Ectodermal cell (in vitro differentiated cells): ENCODE measurements around the gene CNTRL. TPM values are rescaled to one million over a fixed set of nuclear protein-coding genes. Genes with fewer than 3 reads are reported as not detected.
"Not testable (repeated sequence)": the region's sequence is repeated elsewhere in the genome, so short reads cannot be mapped to it uniquely, and the experiment has no call there.

ENCODE experiments used
- H3K27ac ChIP-seq: 2 replicates; pipeline ENCODE4 v1.7.0; 2013; ENCODE audit warnings: mild to moderate bottlenecking, low read depth, low read length; ENCODE audit not compliant: insufficient read depth, poor library complexity, severe bottlenecking
- H3K27me3 ChIP-seq: 2 replicates; pipeline ENCODE4 v1.7.0; 2013; ENCODE audit warnings: mild to moderate bottlenecking, low read length; ENCODE audit not compliant: insufficient read depth, control insufficient read depth, poor library complexity, severe bottlenecking
- H3K36me3 ChIP-seq: one replicate; pipeline ENCODE4 v1.7.0; 2013; ENCODE audit warnings: low read length; ENCODE audit not compliant: control insufficient read depth, insufficient read depth
- H3K4me1 ChIP-seq: one replicate; pipeline ENCODE4 v1.7.0; 2013; ENCODE audit warnings: low read length; ENCODE audit not compliant: control insufficient read depth, insufficient read depth
- H3K4me3 ChIP-seq: 2 replicates; pipeline ENCODE4 v1.7.0; 2013; ENCODE audit warnings: low read depth, low read length, control low read depth; ENCODE audit not compliant: insufficient read depth
- H3K9me3 ChIP-seq: 2 replicates; pipeline ENCODE4 v1.7.0; 2013; ENCODE audit warnings: mild to moderate bottlenecking, low read length, moderate library complexity; ENCODE audit not compliant: control insufficient read depth
- WGBS, 2 experiments: methylation state at CpG; one replicate each; pipeline ENCODE4 v1.1.7; 2013; ENCODE audit warnings: missing lambda C conversion rate in 2 of 2; 5-methylcytosine and 5-hydroxymethylcytosine counted together
- polyA plus RNA-seq, 4 experiments: library from polyadenylated mRNA; stranded (reverse); fragments of 50-300 nt; gene quantifications; one replicate each; pipeline ENCODE4 v1.2.3, GENCODE V29; 2013

CNTRL gene, protein sequence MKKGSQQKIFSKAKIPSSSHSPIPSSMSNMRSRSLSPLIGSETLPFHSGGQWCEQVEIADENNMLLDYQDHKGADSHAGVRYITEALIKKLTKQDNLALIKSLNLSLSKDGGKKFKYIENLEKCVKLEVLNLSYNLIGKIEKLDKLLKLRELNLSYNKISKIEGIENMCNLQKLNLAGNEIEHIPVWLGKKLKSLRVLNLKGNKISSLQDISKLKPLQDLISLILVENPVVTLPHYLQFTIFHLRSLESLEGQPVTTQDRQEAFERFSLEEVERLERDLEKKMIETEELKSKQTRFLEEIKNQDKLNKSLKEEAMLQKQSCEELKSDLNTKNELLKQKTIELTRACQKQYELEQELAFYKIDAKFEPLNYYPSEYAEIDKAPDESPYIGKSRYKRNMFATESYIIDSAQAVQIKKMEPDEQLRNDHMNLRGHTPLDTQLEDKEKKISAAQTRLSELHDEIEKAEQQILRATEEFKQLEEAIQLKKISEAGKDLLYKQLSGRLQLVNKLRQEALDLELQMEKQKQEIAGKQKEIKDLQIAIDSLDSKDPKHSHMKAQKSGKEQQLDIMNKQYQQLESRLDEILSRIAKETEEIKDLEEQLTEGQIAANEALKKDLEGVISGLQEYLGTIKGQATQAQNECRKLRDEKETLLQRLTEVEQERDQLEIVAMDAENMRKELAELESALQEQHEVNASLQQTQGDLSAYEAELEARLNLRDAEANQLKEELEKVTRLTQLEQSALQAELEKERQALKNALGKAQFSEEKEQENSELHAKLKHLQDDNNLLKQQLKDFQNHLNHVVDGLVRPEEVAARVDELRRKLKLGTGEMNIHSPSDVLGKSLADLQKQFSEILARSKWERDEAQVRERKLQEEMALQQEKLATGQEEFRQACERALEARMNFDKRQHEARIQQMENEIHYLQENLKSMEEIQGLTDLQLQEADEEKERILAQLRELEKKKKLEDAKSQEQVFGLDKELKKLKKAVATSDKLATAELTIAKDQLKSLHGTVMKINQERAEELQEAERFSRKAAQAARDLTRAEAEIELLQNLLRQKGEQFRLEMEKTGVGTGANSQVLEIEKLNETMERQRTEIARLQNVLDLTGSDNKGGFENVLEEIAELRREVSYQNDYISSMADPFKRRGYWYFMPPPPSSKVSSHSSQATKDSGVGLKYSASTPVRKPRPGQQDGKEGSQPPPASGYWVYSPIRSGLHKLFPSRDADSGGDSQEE (N-terminal part only)
- polyA plus RNA-seq (2013, experiment 1 of 4): 24.8 TPM
- polyA plus RNA-seq (2013, experiment 2 of 4): 25.7 TPM
- polyA plus RNA-seq (2013, experiment 3 of 4): 24.0 TPM
- 24.7 TPM for polyA plus RNA-seq (2013, experiment 4 of 4)

DNA sequence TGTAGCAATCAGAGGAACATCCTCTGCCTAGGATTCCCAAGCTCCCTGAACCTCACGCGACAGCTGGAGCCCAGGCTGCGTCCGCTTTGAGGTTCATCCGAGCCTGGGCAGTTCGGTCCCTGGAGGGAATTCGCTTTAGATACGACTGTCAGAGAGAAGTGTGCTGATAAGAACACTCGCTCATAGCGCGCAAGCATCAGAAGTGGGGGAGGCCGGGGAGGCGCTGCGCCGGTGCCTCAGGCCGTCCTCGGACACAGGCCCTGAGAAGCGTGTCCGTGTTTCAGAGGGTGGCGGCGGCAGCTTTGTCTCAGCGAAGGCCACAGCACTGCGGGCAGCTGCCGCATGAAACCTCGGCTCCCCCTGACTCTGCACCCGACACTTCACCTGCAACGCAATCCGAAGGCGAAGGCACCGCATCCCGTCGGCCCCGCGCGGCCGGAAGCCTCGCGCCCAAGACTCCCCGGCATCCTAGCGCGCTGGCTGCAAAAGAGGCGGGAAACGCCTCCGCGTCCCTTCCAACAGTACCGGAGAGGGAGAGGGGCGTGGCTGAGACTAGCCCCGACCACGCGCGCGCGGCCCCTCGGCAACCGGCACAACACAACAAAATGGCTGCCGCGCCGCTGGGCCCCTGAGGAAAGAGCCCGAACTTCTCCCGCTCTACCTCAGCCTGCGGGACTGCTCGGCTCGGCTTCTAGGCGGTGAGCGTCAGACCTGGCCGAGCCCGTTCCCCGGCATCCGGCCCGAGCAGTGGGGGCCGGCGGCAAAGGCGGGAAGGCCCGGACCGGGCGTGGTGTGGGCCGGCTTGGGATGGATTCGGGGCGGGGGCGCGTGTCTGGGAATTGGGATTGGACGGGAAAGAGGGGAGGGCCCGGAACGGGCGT lies at the start of gene CNTRL:
Gene CNTRL (plus strand): TSS at position 586 of the 881 bp plus-strand sequence. CDS start 13,372 bp downstream, outside the sequence.
- H3K4me3 ChIP-seq: peak within 1 kb of the TSS; percentile 67
- WGBS, 2 experiments: 1% methylated on average over 85 of the region's 85 CpGs
- peak within 1 kb of the TSS; percentile 93 for H3K27ac ChIP-seq
- H3K4me1 ChIP-seq: no peaks in the 10 kb centered on the region
- H3K36me3 ChIP-seq: no peaks in the 10 kb centered on the region
- H3K27me3 ChIP-seq: peaks cover 40% of the 10 kb centered on the region
- H3K9me3 ChIP-seq: no peaks in the 10 kb centered on the region

DNA sequence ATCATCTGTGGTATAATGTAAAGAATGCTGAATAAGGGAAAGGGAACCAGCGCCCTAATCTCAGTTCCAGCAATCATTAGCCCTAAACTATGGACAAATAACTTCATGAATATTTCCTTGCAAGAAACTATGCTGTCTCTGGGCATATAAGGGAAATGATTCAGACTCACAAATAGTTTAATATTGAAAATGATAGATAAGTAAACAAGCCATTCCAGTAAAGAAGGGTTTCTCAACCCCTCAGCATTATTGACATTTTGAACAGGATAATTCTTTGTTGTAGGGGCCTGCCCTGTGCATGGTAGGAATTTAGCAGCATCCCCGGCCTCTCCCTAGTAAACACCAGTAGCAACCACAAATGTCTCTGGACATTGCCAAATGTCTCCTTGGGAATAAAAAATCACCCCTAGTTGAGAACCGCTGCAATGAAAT lies 48.5 kb upstream of the CNTRL start:
- Histone ChIP-seq H3K4me3 (no peak overlapping the region), H3K4me1 (peaks cover 3% of the 10 kb centered on the region), H3K27ac (no peak overlapping the region), H3K36me3 (no peaks in the 10 kb centered on the region), H3K27me3 (no peaks in the 10 kb centered on the region), H3K9me3 (no peaks in the 10 kb centered on the region)
- WGBS, 2 experiments: 57 to 67% methylated on average over 2 to 3 of the region's 3 CpGs

DNA sequence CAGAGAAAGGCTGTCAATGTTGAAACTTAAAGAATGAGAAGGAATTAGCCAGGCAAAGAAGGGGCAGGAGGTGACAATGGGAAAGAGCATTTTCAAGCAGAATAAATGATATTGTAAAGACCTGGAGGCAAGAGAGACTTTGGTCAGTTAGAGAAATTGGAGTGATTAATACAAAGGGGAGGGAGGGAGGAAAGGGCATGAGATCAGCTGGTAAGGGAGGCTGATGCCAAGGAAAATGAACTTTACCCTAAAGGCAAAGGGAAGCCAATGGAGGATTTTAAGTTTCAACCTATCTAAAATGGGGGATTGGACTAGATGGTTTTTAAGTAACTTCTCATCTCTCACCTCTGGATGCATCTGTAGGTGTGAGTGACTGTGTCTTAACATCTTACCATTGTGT lies 48.0 kb upstream of the CNTRL start:
- no peak overlapping the region for H3K27ac ChIP-seq
- H3K4me1 ChIP-seq: peaks cover 3% of the 10 kb centered on the region
- H3K9me3 ChIP-seq: no peaks in the 10 kb centered on the region
- H3K36me3 ChIP-seq: no peaks in the 10 kb centered on the region
- no peak overlapping the region for H3K4me3 ChIP-seq
- H3K27me3 ChIP-seq: no peaks in the 10 kb centered on the region

DNA sequence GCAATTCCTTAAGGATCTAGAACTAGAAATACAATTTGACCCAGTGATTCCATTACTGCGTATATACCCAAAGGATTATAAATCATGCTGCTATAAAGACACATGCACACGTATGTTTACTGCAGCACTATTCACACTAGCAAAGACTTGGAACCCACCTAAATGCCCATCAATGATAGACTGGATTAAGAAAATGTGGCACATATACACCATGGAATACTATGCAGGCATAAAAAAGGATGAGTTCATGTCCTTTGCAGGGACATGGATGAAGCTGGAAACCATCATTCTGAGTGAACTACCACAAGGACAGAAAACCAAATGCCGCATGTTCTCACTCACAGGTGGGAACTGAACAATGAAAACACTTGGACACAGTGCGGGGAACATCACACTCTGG lies 46.5 kb upstream of the CNTRL start:
- not testable (repeated sequence) for H3K27me3 ChIP-seq, H3K4me3 ChIP-seq, H3K9me3 ChIP-seq, H3K36me3 ChIP-seq, H3K27ac ChIP-seq, H3K4me1 ChIP-seq
- WGBS, 2 experiments: 93 to 94% methylated on average over 4 of the region's 4 CpGs

DNA sequence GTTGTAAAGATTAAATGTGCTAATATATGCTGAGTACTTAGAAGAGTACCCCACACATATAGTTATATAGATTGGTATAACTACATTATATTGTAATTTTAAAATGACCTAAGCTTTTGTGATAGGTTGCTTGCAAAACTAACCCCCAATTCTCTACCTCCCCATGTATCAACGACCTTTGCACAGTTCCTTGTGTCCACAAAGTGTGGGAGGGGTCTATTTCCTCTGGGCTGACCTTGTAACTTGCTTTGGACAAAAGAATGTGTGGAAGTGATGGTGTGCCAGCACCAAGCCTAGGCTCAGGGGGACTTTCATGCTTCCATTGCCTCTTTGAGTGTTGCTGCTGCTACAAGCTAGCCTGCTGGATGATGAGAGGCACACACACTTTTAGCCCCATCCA lies 45.3 kb upstream of the CNTRL start:
- no peaks in the 10 kb centered on the region for H3K27me3 ChIP-seq
- 60 to 67% methylated on average over 1 of the region's 1 CpG for WGBS, 2 experiments
- H3K27ac ChIP-seq: no peak overlapping the region
- H3K4me1 ChIP-seq: peaks cover 3% of the 10 kb centered on the region
- H3K9me3 ChIP-seq: no peaks in the 10 kb centered on the region
- H3K4me3 ChIP-seq: no peak overlapping the region
- H3K36me3 ChIP-seq: no peaks in the 10 kb centered on the region

DNA sequence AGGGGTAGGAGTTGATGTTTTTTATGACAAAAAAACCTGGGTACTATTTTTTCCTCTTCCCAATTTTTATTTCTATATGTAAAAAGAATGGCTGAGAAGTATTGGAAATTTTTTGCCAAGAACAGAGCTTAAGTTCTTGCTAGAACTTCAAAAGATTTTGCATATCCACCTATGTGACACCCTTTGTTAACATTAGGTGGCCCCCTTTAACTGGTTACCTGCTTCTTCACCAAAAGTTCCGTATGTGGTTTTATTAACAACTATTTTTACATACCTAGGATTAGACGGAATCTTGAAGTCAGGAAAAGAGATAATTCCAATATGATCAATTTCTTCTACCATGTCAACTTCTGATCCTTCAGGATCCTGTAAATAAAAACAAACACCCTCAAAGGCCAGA lies 40.2 kb upstream of the CNTRL start:
- Histone ChIP-seq H3K36me3 (no peaks in the 10 kb centered on the region), H3K4me1 (no peaks in the 10 kb centered on the region), H3K9me3 (no peaks in the 10 kb centered on the region), H3K27ac (no peak overlapping the region), H3K27me3 (no peaks in the 10 kb centered on the region), H3K4me3 (no peak overlapping the region)
- WGBS, 2 experiments: 83 to 85% methylated on average over 2 of the region's 2 CpGs

DNA sequence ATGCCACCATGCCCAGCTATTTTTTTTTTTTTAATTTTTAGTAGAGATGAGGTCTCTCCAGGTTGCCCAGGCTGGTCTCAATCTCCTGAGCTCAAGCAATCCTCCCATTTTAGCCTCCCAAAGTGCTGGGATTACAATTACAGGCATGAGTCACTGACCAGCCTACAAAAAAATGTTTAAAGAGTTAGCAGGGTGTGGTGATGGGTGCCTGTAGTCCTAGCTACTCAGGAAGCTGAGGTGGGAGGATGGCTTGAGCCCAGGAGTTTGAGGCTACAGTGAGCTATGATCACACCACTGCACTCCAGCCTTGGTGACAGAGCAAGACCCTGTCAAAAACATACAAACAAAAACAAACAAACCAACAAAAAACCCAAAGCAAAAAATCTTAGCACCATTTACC lies 39.0 kb upstream of the CNTRL start:
- not testable (repeated sequence) for H3K27ac ChIP-seq, H3K36me3 ChIP-seq, H3K4me1 ChIP-seq

DNA sequence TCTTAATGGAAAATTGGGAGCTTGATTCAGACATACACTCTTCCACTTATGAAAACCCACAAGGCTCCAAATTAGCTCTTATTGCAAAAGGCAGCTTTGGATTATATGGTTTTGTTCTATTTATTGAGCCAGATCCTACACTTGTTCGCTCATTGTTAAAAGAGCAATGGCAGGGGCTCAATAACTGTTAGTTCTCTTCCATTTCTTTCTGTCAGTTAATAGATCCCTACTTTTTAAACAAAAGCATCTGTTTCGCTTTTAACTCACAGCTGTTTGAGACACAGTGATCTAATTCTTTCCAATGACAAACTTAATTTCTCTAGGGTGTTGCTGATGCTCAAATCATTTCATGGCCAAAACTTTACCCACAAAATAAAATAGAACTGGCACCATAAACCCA lies 36.4 kb upstream of the CNTRL start:
- H3K27ac ChIP-seq: no peak overlapping the region
- WGBS, 2 experiments: 94 to 99% methylated on average over 2 of the region's 2 CpGs
- H3K4me3 ChIP-seq: no peak overlapping the region
- H3K9me3 ChIP-seq: no peaks in the 10 kb centered on the region
- no peaks in the 10 kb centered on the region for H3K36me3 ChIP-seq
- no peaks in the 10 kb centered on the region for H3K4me1 ChIP-seq
- H3K27me3 ChIP-seq: no peaks in the 10 kb centered on the region

More for the DNA sequence above, 39.0 kb upstream of the CNTRL start:
- not testable (repeated sequence) for H3K27me3 ChIP-seq, H3K9me3 ChIP-seq, H3K4me3 ChIP-seq

DNA sequence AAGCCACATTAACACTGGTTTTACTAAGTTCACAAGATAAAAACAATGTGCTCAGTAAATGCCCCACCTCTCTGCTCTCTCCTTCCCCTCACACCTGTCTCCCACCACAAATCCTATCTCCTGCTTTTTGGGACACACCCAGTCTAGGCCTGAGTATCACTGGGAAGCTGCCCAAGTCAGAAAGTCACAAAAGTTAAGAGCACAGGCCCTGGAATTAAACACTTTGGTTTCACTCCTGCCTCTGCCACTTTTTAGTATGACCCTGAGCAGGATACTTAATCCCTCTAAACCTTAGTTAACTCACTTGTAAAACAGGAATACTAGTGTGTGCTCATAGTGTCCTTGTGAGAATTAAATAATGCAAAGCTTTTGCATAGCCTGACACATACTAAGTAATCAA lies 36.0 kb upstream of the CNTRL start:
- Histone ChIP-seq H3K27me3 (no peaks in the 10 kb centered on the region), H3K4me1 (no peaks in the 10 kb centered on the region), H3K9me3 (no peaks in the 10 kb centered on the region), H3K4me3 (no peak overlapping the region), H3K36me3 (no peaks in the 10 kb centered on the region), H3K27ac (no peak overlapping the region)
